OCI-LY1 (cell line): ENCODE data around the gene ECSIT.
A peak's percentile ranks its signal among the peaks of the same experiment; 100 is the strongest.

ENCODE experiments used
- H2AFZ ChIP-seq: fragments of 200-600 bp; sonication (generic), shearing (Covaris generic); 2 replicates; pipeline ENCODE4 v1.6.0; 2014; ENCODE audit warnings: antibody characterized with exemption, mild to moderate bottlenecking, low read length
- H3F3A ChIP-seq: fragments of 200-600 bp; sonication (generic), shearing (Covaris generic); 2 replicates; pipeline ENCODE4 v1.6.0; 2014; ENCODE audit warnings: mild to moderate bottlenecking, antibody characterized with exemption, low read length, moderate library complexity; ENCODE audit not compliant: insufficient read depth
- H3K27ac ChIP-seq: fragments of 200-600 bp; sonication (generic); 2 replicates; pipeline ENCODE4 v1.5.1; 2014; ENCODE audit warnings: low read length, mixed run types, mild to moderate bottlenecking, low read depth; ENCODE audit not compliant: poor library complexity, severe bottlenecking
- H3K27me3 ChIP-seq: fragments of 200-600 bp; sonication (generic); 2 replicates; pipeline ENCODE4 v1.6.0; 2014; ENCODE audit warnings: antibody characterized with exemption, mild to moderate bottlenecking, low read length, moderate library complexity; ENCODE audit not compliant: insufficient read depth
- H3K36me3 ChIP-seq: fragments of 200-600 bp; sonication (generic); 2 replicates; pipeline ENCODE4 v1.6.1; 2014; ENCODE audit warnings: mild to moderate bottlenecking, antibody characterized with exemption, low read length, moderate library complexity, mixed read lengths; ENCODE audit not compliant: insufficient read depth
- H3K4me1 ChIP-seq: fragments of 200-600 bp; sonication (generic); 2 replicates; pipeline ENCODE4 v1.5.1; 2014; ENCODE audit warnings: mild to moderate bottlenecking, low read length, moderate library complexity; ENCODE audit not compliant: insufficient read depth, severe bottlenecking
- H3K4me2 ChIP-seq: fragments of 200-600 bp; sonication (generic), shearing (Covaris generic); 2 replicates; pipeline ENCODE4 v1.6.1; 2014; ENCODE audit warnings: low read length
- H3K4me3 ChIP-seq: fragments of 200-600 bp; sonication (generic); 2 replicates; pipeline ENCODE4 v1.5.1; 2014; ENCODE audit warnings: low read length, low read depth, mild to moderate bottlenecking, mixed read lengths; ENCODE audit not compliant: poor library complexity, severe bottlenecking
- H3K79me2 ChIP-seq: fragments of 200-600 bp; shearing (Covaris generic); 2 replicates; pipeline ENCODE4 v1.6.1; 2016; ENCODE audit warnings: mixed run types, low read length, mixed read lengths; ENCODE audit not compliant: insufficient read depth
- H3K9ac ChIP-seq: fragments of 200-600 bp; sonication (generic), shearing (Covaris generic); 2 replicates; pipeline ENCODE4 v1.6.1; 2014; ENCODE audit warnings: mild to moderate bottlenecking, low read length, mixed read lengths
- H3K9me2 ChIP-seq: fragments of 200-600 bp; sonication (generic), shearing (Covaris generic); 2 replicates; pipeline ENCODE4 v1.6.1; 2014; ENCODE audit warnings: low read depth, mild to moderate bottlenecking, low read length, mixed read lengths
- H3K9me3 ChIP-seq: fragments of 200-600 bp; shearing (Covaris generic); 2 replicates; pipeline ENCODE4 v1.6.1; 2014; ENCODE audit warnings: low read length, mixed read lengths
- H4K20me1 ChIP-seq: fragments of 200-600 bp; sonication (generic), shearing (Covaris generic); 2 replicates; pipeline ENCODE4 v1.6.0; 2016; ENCODE audit warnings: mild to moderate bottlenecking, low read length; ENCODE audit not compliant: insufficient read depth
- CTCF ChIP-seq: fragments of 200-600 bp; sonication (generic), shearing (Covaris generic); IDR thresholded peaks from 2 replicates; pipeline ENCODE4 v1.5.1; 2017; ENCODE audit warnings: mild to moderate bottlenecking, antibody characterized with exemption, low read length, moderate library complexity, mixed read lengths
- EZH2 ChIP-seq: fragments of 200-600 bp; sonication (generic), shearing (Covaris generic); IDR thresholded peaks from 2 replicates; pipeline ENCODE4 v1.8.0; 2017; ENCODE audit warnings: borderline replicate concordance, mixed run types, mild to moderate bottlenecking, antibody characterized with exemption, low read length, moderate library complexity, mixed read lengths

ECSIT gene

GRCh38 chr19:11505032-11505503 lies 23.9 kb downstream of the ECSIT start:
- Histone ChIP-seq H4K20me1 (no peaks in the 10 kb centered on the region), H3K4me1 (peaks cover 28% of the 10 kb centered on the region), H3F3A (no peaks in the 10 kb centered on the region), H3K9me3 (no peaks in the 10 kb centered on the region), H3K9ac (peak overlapping the region; percentile 99), H3K4me3 (peak overlapping the region; percentile 84), H3K27ac (peak overlapping the region; percentile 88), H3K9me2 (no peaks in the 10 kb centered on the region), H3K4me2 (peak overlapping the region; percentile 88), H3K36me3 (no peaks in the 10 kb centered on the region), H3K27me3 (no peaks in the 10 kb centered on the region), H2AFZ (no peak overlapping the region), H3K79me2 (no peaks in the 10 kb centered on the region)
- TF ChIP-seq CTCF = no peak
- no peak for TF ChIP-seq EZH2

- no peaks in the 10 kb centered on the region for H3K9me2 ChIP-seq
- H4K20me1 ChIP-seq = no peaks in the 10 kb centered on the region
- H3K4me2 ChIP-seq = peak overlapping the region; percentile 88
- H3K4me1 ChIP-seq = peaks cover 28% of the 10 kb centered on the region
- H3K27me3 ChIP-seq = no peaks in the 10 kb centered on the region
- H3K4me3 ChIP-seq = peak overlapping the region; percentile 84
- H3F3A ChIP-seq = no peaks in the 10 kb centered on the region
- no peak for TF ChIP-seq EZH2
- no peak for TF ChIP-seq CTCF
- H3K9me3 ChIP-seq = no peaks in the 10 kb centered on the region
- no peaks in the 10 kb centered on the region for H3K79me2 ChIP-seq
- H3K27ac ChIP-seq = peak overlapping the region; percentile 35
- H2AFZ ChIP-seq = no peak overlapping the region
- peak overlapping the region; percentile 77 for H3K9ac ChIP-seq
- no peaks in the 10 kb centered on the region for H3K36me3 ChIP-seq
Measured at GRCh38 chr19:11504502-11505031, 24.4 kb downstream of the ECSIT start.

- H3K36me3 ChIP-seq = peaks cover 14% of the 10 kb centered on the region
- no peaks in the 10 kb centered on the region for H3K27me3 ChIP-seq
- H3K27ac ChIP-seq = no peak overlapping the region
- H3K9me2 ChIP-seq = no peaks in the 10 kb centered on the region
- no peak overlapping the region for H3K4me2 ChIP-seq
- H3K9ac ChIP-seq = no peak overlapping the region
- H3K9me3 ChIP-seq = no peaks in the 10 kb centered on the region
- H2AFZ ChIP-seq = no peak overlapping the region
- H4K20me1 ChIP-seq = no peaks in the 10 kb centered on the region
- H3K4me1 ChIP-seq = peaks cover 8% of the 10 kb centered on the region
- H3K4me3 ChIP-seq = no peak overlapping the region
- TF ChIP-seq CTCF (no peak), EZH2 (no peak)
- no peaks in the 10 kb centered on the region for H3F3A ChIP-seq
- H3K79me2 ChIP-seq = no peaks in the 10 kb centered on the region
Measured at GRCh38 chr19:11499890-11500420, 29.0 kb downstream of the ECSIT start.
